HPDE6-E6E7 (cell line): ENCODE measurements around the gene RCC2.
"Not testable (repeated sequence)": the region's sequence is repeated elsewhere in the genome, so short reads cannot be mapped to it uniquely, and the experiment has no call there.

ENCODE experiments used
- DNase-seq: peaks from one replicate; pipeline ENCODE4 v3.0.0; 2011; ENCODE audit warnings: missing footprints; ENCODE audit errors: extremely low spot score

RCC2 gene

GRCh38 chr1:17439250-17440073, at the start of gene RCC2:
RCC2 (minus strand) TSS chr1:17439677; CDS start chr1:17438514, 1,163 bp downstream.
- peak; percentile 49 for DNase-seq

GRCh38 chr1:17486242-17486641, 46.8 kb upstream of the RCC2 start:
- no peak for DNase-seq

- DNase-seq, result no peak
Measured at GRCh38 chr1:17485281-17485680, 45.8 kb upstream of the RCC2 start.

GRCh38 chr1:17481981-17482380, 42.5 kb upstream of the RCC2 start:
- DNase-seq, result not testable (repeated sequence)

GRCh38 chr1:17480846-17481245, 41.4 kb upstream of the RCC2 start:
- no peak for DNase-seq

GRCh38 chr1:17475752-17476151, 36.3 kb upstream of the RCC2 start:
- DNase-seq, result peak; percentile 89

GRCh38 chr1:17474836-17475555, 35.5 kb upstream of the RCC2 start:
- not testable (repeated sequence) for DNase-seq

GRCh38 chr1:17472814-17473213, 33.3 kb upstream of the RCC2 start:
- DNase-seq, result no peak

- DNase-seq, result no peak
Measured at GRCh38 chr1:17471393-17471792, 31.9 kb upstream of the RCC2 start.

GRCh38 chr1:17470021-17470799, 30.7 kb upstream of the RCC2 start:
- no peak for DNase-seq

GRCh38 chr1:17468357-17469265, 29.1 kb upstream of the RCC2 start:
- not testable (repeated sequence) for DNase-seq

- DNase-seq, result no peak
Measured at GRCh38 chr1:17466359-17466758, 26.9 kb upstream of the RCC2 start.

GRCh38 chr1:17465228-17465627, 25.8 kb upstream of the RCC2 start:
- DNase-seq, result no peak

- DNase-seq, result no peak
Measured at GRCh38 chr1:17463991-17464390, 24.5 kb upstream of the RCC2 start.

GRCh38 chr1:17462669-17463068, 23.2 kb upstream of the RCC2 start:
- DNase-seq, result no peak

- peak; percentile 94 for DNase-seq
Measured at GRCh38 chr1:17460219-17460618, 20.7 kb upstream of the RCC2 start.

GRCh38 chr1:17458794-17459193, 19.3 kb upstream of the RCC2 start:
- DNase-seq, result no peak

- no peak for DNase-seq
Measured at GRCh38 chr1:17452686-17453085, 13.2 kb upstream of the RCC2 start.

GRCh38 chr1:17452203-17452602, 12.7 kb upstream of the RCC2 start:
- DNase-seq, result not testable (repeated sequence)

- DNase-seq, result no peak
Measured at GRCh38 chr1:17451731-17452130, 12.3 kb upstream of the RCC2 start.

- no peak for DNase-seq
Measured at GRCh38 chr1:17447501-17447992, 8.1 kb upstream of the RCC2 start.
